Measurements from ENCODE around the gene ST3GAL3. TPM values are rescaled to one million over a fixed set of nuclear protein-coding genes. Genes with fewer than 3 reads are reported as not detected.

ST3GAL3 gene
- total RNA-seq, 4 donors from 2014 or later = 32.2 to 57.4 (median 38.3) TPM

GRCh38 chr1:43803105-43803504, 95.8 kb downstream of the ST3GAL3 start:
- intact Hi-C loops (cut with DNase I; ENCODE audit: low total_unique reads) (no loop called here), in situ Hi-C loops (cut with MboI; ENCODE audit: low sequenced_read_pairs in 4 of 4) (no loop called here)
- Histone ChIP-seq H3K4me1 (no peaks in the 10 kb centered on the region), H3K27ac (no peak overlapping the region), H3K36me3 (no peaks in the 10 kb centered on the region), H3K9me3 (no peaks in the 10 kb centered on the region), H3K27me3 (no peaks in the 10 kb centered on the region), H3K4me3 (no peak overlapping the region)
- ATAC-seq (no peak), DNase-seq (no peak)
- TF ChIP-seq CTCF (IDR thresholded peaks at IDR 0.05 in 4 of 5, conservative IDR thresholded peaks at IDR 0.05 in 1 of 5) = no peak
- no peak for TF ChIP-seq POLR2A (IDR thresholded peaks at IDR 0.05)

DNA sequence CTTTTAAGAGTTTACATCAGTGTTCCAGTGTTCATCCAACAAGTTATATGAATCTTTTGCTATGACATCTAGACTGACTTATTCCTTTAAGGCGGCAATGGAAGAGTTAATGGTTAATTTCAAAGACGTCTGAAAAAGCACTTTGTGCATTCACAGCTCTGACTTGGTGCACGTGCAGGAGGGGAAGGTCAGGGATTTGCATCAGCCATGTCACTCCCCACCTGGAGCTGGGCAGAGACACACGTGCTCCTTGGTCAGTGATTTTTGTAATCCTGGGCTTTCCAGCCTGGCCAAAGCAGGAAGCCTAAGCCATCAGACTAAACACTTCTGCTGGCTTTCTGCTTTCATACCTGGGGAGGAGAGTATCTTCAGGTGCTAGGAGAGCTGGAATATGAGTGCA, 96.3 kb downstream of the ST3GAL3 start:
- H3K27me3 ChIP-seq = no peaks in the 10 kb centered on the region
- in situ Hi-C loops (cut with MboI; ENCODE audit: low sequenced_read_pairs in 4 of 4) (no loop called here), intact Hi-C loops (cut with DNase I; ENCODE audit: low total_unique reads) (no loop called here)
- no peaks in the 10 kb centered on the region for H3K9me3 ChIP-seq
- no peaks in the 10 kb centered on the region for H3K4me1 ChIP-seq
- H3K4me3 ChIP-seq = no peak overlapping the region
- TF ChIP-seq POLR2A (IDR thresholded peaks at IDR 0.05) = no peak
- no peak for TF ChIP-seq CTCF (IDR thresholded peaks at IDR 0.05 in 4 of 5, conservative IDR thresholded peaks at IDR 0.05 in 1 of 5)
- no peaks in the 10 kb centered on the region for H3K36me3 ChIP-seq
- no peak overlapping the region for H3K27ac ChIP-seq
- DNase-seq (no peak), ATAC-seq (no peak)

- Histone ChIP-seq H3K36me3 (no peaks in the 10 kb centered on the region), H3K27ac (no peak overlapping the region), H3K4me1 (no peaks in the 10 kb centered on the region), H3K9me3 (no peaks in the 10 kb centered on the region), H3K4me3 (no peak overlapping the region), H3K27me3 (no peaks in the 10 kb centered on the region)
- intact Hi-C loops (cut with DNase I; ENCODE audit: low total_unique reads) (no loop called here), in situ Hi-C loops (cut with MboI; ENCODE audit: low sequenced_read_pairs in 4 of 4) (no loop called here)
- no peak for ATAC-seq
- no peak for DNase-seq
- no peak for TF ChIP-seq CTCF (IDR thresholded peaks at IDR 0.05 in 4 of 5, conservative IDR thresholded peaks at IDR 0.05 in 1 of 5)
- TF ChIP-seq POLR2A (IDR thresholded peaks at IDR 0.05) = no peak
Measured at GRCh38 chr1:43804569-43804968, 97.2 kb downstream of the ST3GAL3 start.

GRCh38 chr1:43805340-43805739, 98.0 kb downstream of the ST3GAL3 start:
- intact Hi-C loops (cut with DNase I; ENCODE audit: low total_unique reads) = no loop called here

More at GRCh38 chr1:43805340-43805739, 98.0 kb downstream of the ST3GAL3 start:
- H3K9me3 ChIP-seq = no peaks in the 10 kb centered on the region
- no peak for ATAC-seq
- TF ChIP-seq POLR2A (IDR thresholded peaks at IDR 0.05) (no peak), CTCF (IDR thresholded peaks at IDR 0.05 in 4 of 5, conservative IDR thresholded peaks at IDR 0.05 in 1 of 5) (no peak)
- no peaks in the 10 kb centered on the region for H3K4me1 ChIP-seq
- H3K36me3 ChIP-seq = no peaks in the 10 kb centered on the region
- no peak overlapping the region for H3K27ac ChIP-seq
- no peak for DNase-seq
- H3K4me3 ChIP-seq = no peak overlapping the region
- in situ Hi-C loops (cut with MboI; ENCODE audit: low sequenced_read_pairs in 4 of 4) = no loop called here
- no peaks in the 10 kb centered on the region for H3K27me3 ChIP-seq
